Renal pelvis (tissue), 4 donors: ENCODE measurements around the gene SLC1A4. TPM values are rescaled to one million over a fixed set of nuclear protein-coding genes. Genes with fewer than 3 reads are reported as not detected.

Experiments
- DNase-seq: peaks from one replicate; pipeline ENCODE4 v3.0.0-alpha.2; 2013
- polyA plus RNA-seq, 3 donors: library from polyadenylated mRNA; unstranded; fragments of 120-200 nt; gene quantifications; one replicate each; pipeline ENCODE4 v1.2.1, GENCODE V29; 2013; ENCODE audit not compliant: insufficient read length in 3 of 3

SLC1A4 gene
- polyA plus RNA-seq, 3 donors = 5.9 to 9.0 (median 7.0) TPM

DNA sequence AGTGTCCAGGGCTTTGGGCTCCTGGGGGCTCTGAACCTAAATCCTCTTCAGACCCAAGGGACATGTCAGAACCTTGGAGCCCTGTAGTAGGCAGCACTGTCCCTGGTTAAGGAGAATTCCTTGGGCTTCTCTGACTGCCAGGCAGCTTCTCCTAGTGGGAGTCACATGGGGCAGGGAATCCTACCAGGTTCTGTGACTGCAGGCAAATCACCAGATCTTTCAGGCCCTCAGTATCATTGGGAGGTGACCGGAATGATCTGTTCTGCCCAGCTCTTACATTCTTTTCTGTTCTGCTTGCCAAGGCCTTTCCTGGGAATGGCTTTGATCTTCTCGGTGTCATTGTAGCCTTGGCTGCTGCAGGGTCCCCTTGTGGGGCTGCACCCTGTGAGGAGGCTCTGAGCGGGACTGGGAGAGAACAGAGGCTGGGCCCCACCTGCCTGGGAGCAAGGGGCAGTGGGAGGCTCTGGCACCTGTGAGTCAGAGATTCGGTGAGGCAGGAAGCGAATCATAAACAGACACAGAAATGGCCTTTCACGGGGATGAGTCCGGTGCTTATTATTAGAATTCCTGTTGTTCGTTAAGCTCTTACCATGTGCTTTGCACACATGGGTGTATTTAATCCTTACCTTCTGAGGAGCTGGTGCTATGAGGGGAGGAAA, 81.1 kb downstream of the SLC1A4 start:
- no peak for DNase-seq

DNA sequence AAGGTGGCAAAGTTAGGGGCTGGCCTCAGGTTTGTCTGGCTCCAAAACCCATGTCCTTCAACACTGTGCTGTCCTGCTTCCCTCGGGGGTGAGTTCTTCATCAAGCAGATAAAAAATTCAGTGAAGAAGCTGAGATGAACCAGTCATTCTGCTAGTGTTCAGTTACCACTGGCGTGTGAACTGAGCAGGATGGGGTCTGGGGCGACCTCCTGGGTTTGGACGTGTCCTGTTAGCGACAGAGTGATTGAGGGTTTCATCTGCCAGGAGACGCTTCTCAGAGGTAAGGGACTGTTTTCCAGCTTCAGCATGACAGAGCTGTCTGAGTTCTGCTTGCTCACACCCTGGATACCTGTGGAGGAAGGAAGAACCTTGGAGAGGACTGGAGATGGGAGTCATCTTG, 81.7 kb downstream of the SLC1A4 start:
- DNase-seq = no peak

DNA sequence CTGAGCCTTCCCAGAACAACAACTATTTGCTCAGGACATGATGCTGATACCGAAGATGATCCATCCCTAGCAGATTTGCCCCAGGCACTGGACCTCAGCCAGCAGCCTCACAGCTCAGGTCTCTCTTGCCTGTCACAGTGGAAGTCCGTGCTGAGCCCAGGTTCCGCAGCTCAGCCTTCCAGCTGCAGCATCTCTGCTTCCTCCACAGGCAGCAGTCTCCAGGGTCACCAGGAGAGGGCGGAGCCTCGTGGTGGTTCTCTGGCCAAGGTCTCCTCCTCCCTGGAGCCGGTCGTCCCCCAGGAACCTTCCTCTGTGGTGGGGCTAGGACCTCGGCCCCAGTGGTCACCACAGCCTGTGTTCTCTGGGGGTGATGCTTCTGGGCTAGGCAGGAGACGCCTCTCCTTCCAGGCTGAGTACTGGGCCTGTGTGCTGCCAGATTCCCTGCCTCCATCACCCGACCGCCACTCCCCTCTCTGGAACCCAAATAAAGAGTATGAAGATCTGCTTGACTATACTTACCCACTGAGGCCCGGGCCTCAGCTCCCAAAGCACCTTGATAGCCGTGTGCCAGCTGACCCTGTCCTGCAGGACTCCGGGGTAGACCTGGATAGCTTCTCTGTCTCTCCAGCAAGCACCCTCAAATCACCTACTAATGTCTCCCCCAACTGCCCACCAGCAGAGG, 82.4 kb downstream of the SLC1A4 start:
- DNase-seq = no peak

DNA sequence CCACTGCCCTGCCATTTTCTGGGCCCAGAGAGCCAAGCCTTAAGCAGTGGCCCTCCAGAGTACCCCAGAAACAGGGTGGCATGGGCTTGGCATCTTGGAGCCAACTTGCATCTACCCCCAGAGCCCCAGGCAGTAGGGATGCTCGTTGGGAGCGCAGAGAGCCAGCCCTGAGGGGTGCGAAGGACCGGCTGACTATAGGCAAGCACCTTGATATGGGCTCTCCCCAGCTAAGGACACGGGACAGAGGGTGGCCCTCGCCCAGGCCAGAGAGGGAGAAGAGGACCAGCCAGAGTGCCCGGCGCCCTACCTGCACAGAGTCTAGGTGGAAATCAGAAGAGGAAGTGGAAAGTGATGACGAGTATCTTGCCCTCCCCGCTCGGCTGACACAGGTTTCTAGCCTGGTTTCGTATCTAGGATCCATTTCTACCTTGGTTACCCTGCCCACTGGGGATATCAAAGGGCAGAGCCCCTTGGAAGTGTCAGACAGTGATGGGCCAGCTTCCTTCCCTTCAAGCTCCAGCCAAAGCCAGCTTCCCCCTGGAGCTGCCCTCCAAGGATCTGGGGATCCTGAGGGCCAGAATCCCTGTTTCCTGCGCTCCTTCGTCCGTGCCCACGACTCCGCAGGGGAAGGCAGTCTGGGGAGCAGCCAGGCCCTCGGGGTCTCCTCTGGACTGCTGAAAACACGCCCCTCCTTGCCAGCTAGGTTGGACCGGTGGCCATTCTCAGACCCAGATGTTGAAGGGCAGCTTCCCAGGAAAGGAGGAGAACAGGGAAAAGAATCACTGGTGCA, 83.2 kb downstream of the SLC1A4 start:
- DNase-seq = no peak

Other genes with a start within 250 kb of the SLC1A4 start
- 10 to 100 TPM; 24.2 to 29.4 (median 29.1) TPM for gene CEP68, start 67.0 kb downstream of the SLC1A4 start, polyA plus RNA-seq
- gene RAB1A, start 140.7 kb downstream of the SLC1A4 start, polyA plus RNA-seq = 100 to 1,000 TPM; 215 to 251 (median 237) TPM
- gene ACTR2, start 238.4 kb downstream of the SLC1A4 start, polyA plus RNA-seq = 100 to 1,000 TPM; 156 to 182 (median 176) TPM